HG03064 (cell line): ENCODE results near the gene DNAH7.
"Not testable (repeated sequence)": the region's sequence is repeated elsewhere in the genome, so short reads cannot be mapped to it uniquely, and the experiment has no call there.

ENCODE experiments used
- ATAC-seq: cut with Tn5 transposase; IDR thresholded peaks from one replicate; pipeline ENCODE4 v1.9.1; 2021; ENCODE audit warnings: low read depth; ENCODE audit not compliant: unreplicated experiment

DNAH7 gene

GRCh38 chr2:196068271-196069209 lies at the start of gene DNAH7:
Gene DNAH7, minus strand, starts transcription at chr2:196068837. Its CDS starts 126 bp downstream, at chr2:196068711.
- peak; percentile 100 for ATAC-seq

DNA sequence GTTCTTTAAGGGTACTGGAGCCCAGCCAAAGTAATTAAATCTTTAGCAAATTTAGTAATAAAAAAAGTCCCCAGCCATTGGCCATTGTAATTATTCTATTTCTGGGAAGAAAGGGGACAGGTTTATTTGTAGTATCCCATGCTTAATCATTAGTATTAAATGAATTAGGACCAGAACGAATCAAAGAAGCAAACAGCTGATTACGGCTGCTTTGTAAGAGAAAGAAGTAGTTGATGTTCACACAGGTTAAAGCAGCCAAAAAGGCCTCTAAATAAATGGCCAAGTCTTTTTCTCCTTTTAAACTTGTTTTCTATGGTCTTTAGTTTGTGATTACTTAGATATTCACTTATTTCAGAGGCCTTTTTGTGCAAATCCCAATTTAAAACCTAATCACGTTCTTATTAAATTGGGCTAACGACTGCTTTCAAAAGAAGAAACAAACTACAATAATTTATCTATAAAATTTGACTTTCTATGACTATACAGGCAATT lies 48.6 kb upstream of the DNAH7 start:
- no peak for ATAC-seq

- ATAC-seq: no peak
Observed at GRCh38 chr2:196113061-196113974, 44.7 kb upstream of the DNAH7 start.

GRCh38 chr2:196112418-196113034 lies 43.9 kb upstream of the DNAH7 start:
- no peak for ATAC-seq

DNA sequence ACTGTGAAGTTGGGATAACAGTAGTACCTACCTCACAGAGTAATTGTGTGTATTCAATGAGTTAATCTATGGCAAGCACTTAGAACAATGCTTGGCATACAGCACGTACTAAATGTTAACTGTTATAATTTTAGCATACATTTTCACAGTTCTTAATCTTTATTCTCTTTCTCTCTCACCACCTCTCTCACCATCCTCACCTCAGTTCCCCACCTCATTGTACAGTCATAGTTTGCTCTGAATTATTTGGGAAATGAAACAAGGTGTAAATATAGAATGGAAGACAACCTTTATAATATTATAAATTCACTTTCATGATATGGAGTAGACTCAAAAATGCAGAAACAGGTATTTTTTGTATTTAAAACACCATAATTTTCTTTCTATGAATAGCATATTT lies 40.0 kb upstream of the DNAH7 start:
- ATAC-seq: no peak

DNA sequence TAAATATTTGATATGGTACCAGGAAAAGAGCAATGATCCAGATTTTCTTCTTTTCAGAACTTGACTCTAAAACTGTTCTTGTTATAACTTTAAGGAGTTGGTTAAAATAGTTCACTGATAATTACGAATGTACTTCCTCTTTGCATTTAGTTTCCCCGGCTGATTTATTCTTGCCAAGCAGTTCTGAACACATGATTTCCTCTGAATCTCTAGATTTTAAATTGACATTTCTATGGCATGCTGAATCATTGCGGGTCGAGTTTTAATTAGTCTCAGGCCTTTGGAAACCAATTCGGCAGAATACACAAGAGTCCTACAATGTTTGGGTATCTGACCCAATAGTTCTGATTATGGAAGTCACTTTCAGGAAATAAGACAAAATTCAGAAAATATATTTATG lies 37.3 kb upstream of the DNAH7 start:
- no peak for ATAC-seq

- ATAC-seq: no peak
Observed at GRCh38 chr2:196104066-196104465, 35.4 kb upstream of the DNAH7 start.

GRCh38 chr2:196103626-196104025 lies 35.0 kb upstream of the DNAH7 start:
- no peak for ATAC-seq

GRCh38 chr2:196101325-196101991 lies 32.8 kb upstream of the DNAH7 start:
- ATAC-seq: peak; percentile 93

GRCh38 chr2:196099916-196100315 lies 31.3 kb upstream of the DNAH7 start:
- ATAC-seq: no peak

DNA sequence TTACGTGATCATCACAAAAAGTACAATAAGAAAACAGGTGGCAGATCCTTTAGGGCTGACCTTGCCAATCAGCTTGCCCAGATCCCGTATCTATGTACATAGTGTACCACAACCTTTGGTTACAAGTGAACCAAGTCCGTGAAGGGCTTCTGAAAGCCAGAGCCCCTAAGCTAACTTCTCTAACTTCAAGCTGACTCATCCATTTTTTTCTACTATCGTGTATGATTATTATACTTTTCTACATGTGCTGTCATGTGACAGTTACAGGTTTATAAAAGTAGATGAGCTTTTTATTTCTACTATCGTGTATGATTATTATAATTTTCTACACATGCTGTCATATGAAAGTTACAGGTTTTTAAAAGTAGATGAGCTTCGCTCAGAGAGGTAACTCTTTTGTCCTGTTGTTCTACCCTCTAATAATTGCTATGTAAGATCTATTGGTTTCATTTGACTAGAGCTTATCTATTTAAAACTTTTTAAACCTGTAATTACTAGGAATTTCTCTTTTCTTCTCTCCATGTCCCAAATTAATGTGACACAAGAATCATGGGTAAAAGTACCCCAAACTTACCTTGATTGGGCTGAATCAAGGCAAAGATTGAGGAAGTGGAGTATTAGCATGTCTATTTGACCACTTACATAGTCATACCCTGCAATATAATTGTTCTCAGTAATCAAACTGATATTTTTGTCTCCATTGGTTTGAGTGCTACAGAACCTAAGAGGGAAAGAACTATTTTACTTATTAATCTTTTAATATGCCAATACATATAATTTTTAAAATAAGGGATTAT lies 29.4 kb upstream of the DNAH7 start:
- ATAC-seq: no peak

GRCh38 chr2:196096982-196097745 lies 28.5 kb upstream of the DNAH7 start:
- ATAC-seq: no peak

- ATAC-seq: no peak
Observed at GRCh38 chr2:196096264-196096663, 27.6 kb upstream of the DNAH7 start.

- ATAC-seq: not testable (repeated sequence)
Observed at GRCh38 chr2:196089448-196089847, 20.8 kb upstream of the DNAH7 start.

DNA sequence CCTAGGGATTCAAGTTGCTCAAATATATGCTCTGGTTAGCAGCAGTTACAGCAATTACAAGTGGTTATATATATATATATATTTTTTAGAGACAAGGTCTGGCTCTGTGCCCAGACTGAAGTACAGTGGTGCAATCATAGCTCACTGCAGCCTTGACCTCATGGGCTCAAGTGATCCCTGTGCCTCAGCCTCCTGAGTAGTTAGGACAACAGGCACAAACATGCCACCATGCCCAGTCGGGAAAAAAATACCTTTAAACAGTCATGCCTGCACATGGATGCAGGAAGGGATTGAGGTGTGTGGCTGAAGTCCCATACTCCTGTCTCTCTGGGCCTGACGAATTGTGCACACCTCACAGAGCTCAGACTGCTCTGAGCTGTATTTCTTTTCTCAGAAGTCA lies 19.6 kb upstream of the DNAH7 start:
- ATAC-seq: no peak

DNA sequence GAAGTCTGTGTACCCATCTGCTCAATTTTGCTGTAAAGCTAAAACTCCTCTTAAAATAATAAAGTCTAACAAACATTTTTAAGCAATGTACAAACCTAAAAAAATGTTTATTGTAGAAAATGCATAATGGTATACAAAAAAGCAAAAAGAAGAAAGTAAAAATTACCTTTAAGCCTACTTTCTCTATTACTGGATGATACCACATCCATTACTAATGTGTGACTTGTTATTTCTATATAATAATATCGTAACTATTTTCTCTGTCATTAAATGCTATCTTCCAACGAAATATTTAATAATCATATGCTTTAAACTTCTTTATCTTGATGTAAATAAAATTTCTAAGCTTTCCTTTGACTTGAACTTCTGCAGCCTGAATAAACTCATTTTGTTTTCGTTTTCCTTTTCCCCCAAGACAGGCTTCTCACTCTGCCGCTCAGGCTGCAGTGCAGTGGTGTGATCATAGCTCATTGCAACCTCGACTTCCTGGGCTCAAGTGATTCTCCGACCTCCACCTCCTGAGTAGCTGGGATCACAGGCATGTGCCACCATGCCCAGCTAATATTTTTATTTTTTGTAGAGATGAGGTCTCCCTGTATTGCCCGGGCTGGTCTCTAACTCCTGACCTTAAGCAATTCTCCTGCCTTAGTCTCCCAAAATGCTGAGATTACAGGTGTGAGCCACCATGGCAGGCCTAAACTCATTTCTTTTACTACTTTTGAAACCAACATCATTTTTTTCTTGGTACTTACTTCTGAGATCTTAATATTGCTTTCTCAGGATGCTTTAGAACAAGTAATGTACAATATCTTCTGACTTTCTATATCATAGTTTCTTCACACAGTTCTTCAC lies 18.1 kb upstream of the DNAH7 start:
- no peak for ATAC-seq

GRCh38 chr2:196083601-196084000 lies 15.0 kb upstream of the DNAH7 start:
- no peak for ATAC-seq

GRCh38 chr2:196080526-196080925 lies 11.9 kb upstream of the DNAH7 start:
- no peak for ATAC-seq
